ENCODE measurements around the gene BATF2.
A peak's percentile ranks its signal among the peaks of the same experiment; 100 is the strongest.
"Not testable (repeated sequence)": the region's sequence is repeated elsewhere in the genome, so short reads cannot be mapped to it uniquely, and the experiment has no call there.

Gene BATF2

GRCh38 chr11:64996710-64997380 lies at the start of gene BATF2:
Gene BATF2, minus strand, starts transcription at chr11:64996971. Its CDS starts 57 bp downstream, at chr11:64996914.
- DNase-seq (ENCODE audit: low read depth, low spot score) = no peak

GRCh38 chr11:65045728-65046127 lies 49.0 kb upstream of the BATF2 start:
- DNase-seq (ENCODE audit: low read depth, low spot score) = no peak

GRCh38 chr11:65045061-65045460 lies 48.3 kb upstream of the BATF2 start:
- no peak for DNase-seq (ENCODE audit: low read depth, low spot score)

GRCh38 chr11:65043881-65044501 lies 47.2 kb upstream of the BATF2 start:
- no peak for DNase-seq (ENCODE audit: low read depth, low spot score)

GRCh38 chr11:65042891-65043290 lies 46.1 kb upstream of the BATF2 start:
- DNase-seq (ENCODE audit: low read depth, low spot score) = no peak

- DNase-seq (ENCODE audit: low read depth, low spot score) = peak; percentile 91
Observed at GRCh38 chr11:65040847-65041622, 44.3 kb upstream of the BATF2 start, which contains the start of gene SAC3D1. Gene SAC3D1, plus strand, starts transcription at chr11:65041210. Its CDS starts 83 bp downstream, at chr11:65041293.

- DNase-seq (ENCODE audit: low read depth, low spot score) = no peak
Observed at GRCh38 chr11:65040520-65040846, 43.7 kb upstream of the BATF2 start.

GRCh38 chr11:65036931-65037330 lies 40.2 kb upstream of the BATF2 start:
- no peak for DNase-seq (ENCODE audit: low read depth, low spot score)

- DNase-seq (ENCODE audit: low read depth, low spot score) = no peak
Observed at GRCh38 chr11:65035579-65035978, 38.8 kb upstream of the BATF2 start.

GRCh38 chr11:65034423-65034822 lies 37.7 kb upstream of the BATF2 start:
- no peak for DNase-seq (ENCODE audit: low read depth, low spot score)

GRCh38 chr11:65032216-65032615 lies 35.4 kb upstream of the BATF2 start:
- DNase-seq (ENCODE audit: low read depth, low spot score) = no peak

GRCh38 chr11:65027213-65028067 lies 30.7 kb upstream of the BATF2 start, which contains the start of gene SNX15:
Gene SNX15, plus strand, starts transcription at chr11:65027439. Its CDS starts 99 bp downstream, at chr11:65027538.
- DNase-seq (ENCODE audit: low read depth, low spot score) = peak; percentile 90

- no peak for DNase-seq (ENCODE audit: low read depth, low spot score)
Observed at GRCh38 chr11:65026810-65027209, 30.0 kb upstream of the BATF2 start.

GRCh38 chr11:65023502-65023901 lies 26.7 kb upstream of the BATF2 start:
- DNase-seq (ENCODE audit: low read depth, low spot score) = not testable (repeated sequence)

- DNase-seq (ENCODE audit: low read depth, low spot score) = no peak
Observed at GRCh38 chr11:65021509-65021908, 24.7 kb upstream of the BATF2 start.

GRCh38 chr11:65021003-65021402 lies 24.2 kb upstream of the BATF2 start:
- DNase-seq (ENCODE audit: low read depth, low spot score) = no peak

- no peak for DNase-seq (ENCODE audit: low read depth, low spot score)
Observed at GRCh38 chr11:65019824-65020223, 23.1 kb upstream of the BATF2 start.

GRCh38 chr11:65017937-65018336 lies 21.2 kb upstream of the BATF2 start:
- DNase-seq (ENCODE audit: low read depth, low spot score) = no peak

- no peak for DNase-seq (ENCODE audit: low read depth, low spot score)
Observed at GRCh38 chr11:65016705-65017104, 19.9 kb upstream of the BATF2 start.

GRCh38 chr11:65014726-65015227 lies 18.0 kb upstream of the BATF2 start:
- no peak for DNase-seq (ENCODE audit: low read depth, low spot score)
